A549 (cell line): ENCODE measurements around the gene ZRANB1.

Experiments used
- ATOH8 ChIP-seq: fragments of 250-450 bp; sonication (Bioruptor Pico); IDR thresholded peaks from 2 replicates; pipeline ENCODE4 v1.5.0; 2020; ENCODE audit warnings: low read depth, mild to moderate bottlenecking, moderate library complexity
- CTCF ChIP-seq: fragments of >200 bp; sonication (Bioruptor Twin); formaldehyde crosslinking; IDR thresholded peaks from 3 replicates; pipeline ENCODE4 v1.5.1; 2016
- ESRRA ChIP-seq: fragments of 150-350 bp; IDR thresholded peaks from 2 replicates; pipeline ENCODE4 v1.6.1; 2014; ENCODE audit warnings: mild to moderate bottlenecking, low read length, borderline replicate concordance
- POLR2A ChIP-seq: IDR thresholded peaks from 2 replicates; pipeline ENCODE4 v1.6.1; 2012; ENCODE audit warnings: mild to moderate bottlenecking, low read length
- RFX5 ChIP-seq: fragments of 450-650 bp; IDR thresholded peaks from 2 replicates; pipeline ENCODE4 v1.7.1; 2014; ENCODE audit warnings: antibody characterized with exemption, mild to moderate bottlenecking, moderate library complexity
- RNF2 ChIP-seq: fragments of 200-600 bp; sonication (generic); IDR thresholded peaks from 2 replicates; pipeline ENCODE4 v1.6.1; 2016; ENCODE audit warnings: low read depth, mild to moderate bottlenecking, antibody characterized with exemption, moderate library complexity, borderline replicate concordance
- USF2 ChIP-seq: fragments of 450-650 bp; IDR thresholded peaks from 2 replicates; pipeline ENCODE4 v1.6.1; 2014; ENCODE audit warnings: antibody characterized with exemption
- ZC3H11A ChIP-seq: fragments of 450-650 bp; IDR thresholded peaks from 2 replicates; pipeline ENCODE4 v1.6.1; 2014; ENCODE audit warnings: antibody characterized with exemption, mild to moderate bottlenecking

GRCh38 chr10:124935946-124936345 is 6.0 kb upstream of the ZRANB1 start:
- no peak for TF ChIP-seq CTCF
- no peak for TF ChIP-seq USF2
- no peak for TF ChIP-seq RFX5
- no peak for TF ChIP-seq POLR2A
- TF ChIP-seq ESRRA: no peak
- TF ChIP-seq ZC3H11A: no peak
- no peak for TF ChIP-seq ATOH8 (CRISPR knock-in tag)
- TF ChIP-seq RNF2: no peak
